ENCODE measurements around the gene RASSF4.

GRCh38 chr10:44932517-44933450 lies 26.8 kb upstream of the RASSF4 start:
- TF ChIP-seq CTCF (IDR thresholded peaks at IDR 0.05; ENCODE audit: extremely low read depth in 1 of 2, insufficient read depth in 1 of 2, low read depth in 1 of 2, low read length in 2 of 2) (peak; percentile 88 to 98), GATA2 (IDR thresholded peaks at IDR 0.05; ENCODE audit: insufficient read depth, insufficient read length, low read depth, low read length) (no peak)
